ENCODE data around the gene LMF1.

Gene LMF1

GRCh38 chr16:911101-911500, 59.7 kb downstream of the LMF1 start:
- DNase-seq = no peak

GRCh38 chr16:910181-910580, 60.6 kb downstream of the LMF1 start:
- no peak for DNase-seq

- no peak for DNase-seq
Observed at GRCh38 chr16:909281-910000, 61.3 kb downstream of the LMF1 start.

GRCh38 chr16:908526-909155, 62.1 kb downstream of the LMF1 start:
- DNase-seq = no peak

GRCh38 chr16:907842-908241, 62.9 kb downstream of the LMF1 start:
- DNase-seq = no peak

GRCh38 chr16:907361-907760, 63.4 kb downstream of the LMF1 start:
- DNase-seq = no peak

GRCh38 chr16:906296-906695, 64.5 kb downstream of the LMF1 start:
- no peak for DNase-seq

- no peak for DNase-seq
Observed at GRCh38 chr16:901715-902601, 68.8 kb downstream of the LMF1 start.

GRCh38 chr16:901149-901548, 69.6 kb downstream of the LMF1 start:
- DNase-seq = no peak

- no peak for DNase-seq
Observed at GRCh38 chr16:900211-900610, 70.6 kb downstream of the LMF1 start.

- no peak for DNase-seq
Observed at GRCh38 chr16:899683-900060, 71.1 kb downstream of the LMF1 start.

- DNase-seq = no peak
Observed at GRCh38 chr16:898761-899682, 71.8 kb downstream of the LMF1 start.

GRCh38 chr16:898216-898615, 72.6 kb downstream of the LMF1 start:
- no peak for DNase-seq

GRCh38 chr16:897701-898100, 73.1 kb downstream of the LMF1 start:
- no peak for DNase-seq

- no peak for DNase-seq
Observed at GRCh38 chr16:897200-897543, 73.6 kb downstream of the LMF1 start.

- DNase-seq = no peak
Observed at GRCh38 chr16:896261-897199, 74.3 kb downstream of the LMF1 start.

- DNase-seq = no peak
Observed at GRCh38 chr16:895371-895770, 75.4 kb downstream of the LMF1 start.

- peak in 1 of 4 experiments; percentile 17 for DNase-seq
Observed at GRCh38 chr16:894841-895240, 75.9 kb downstream of the LMF1 start.

GRCh38 chr16:894136-894535, 76.6 kb downstream of the LMF1 start:
- DNase-seq = no peak

GRCh38 chr16:893360-893759, 77.4 kb downstream of the LMF1 start:
- DNase-seq = no peak

- no peak for DNase-seq
Observed at GRCh38 chr16:892536-893255, 78.1 kb downstream of the LMF1 start.

All from suppressor macrophage (primary cell).